Heart left ventricle (tissue), 16 donors: Measurements from ENCODE around the gene ANTKMT. TPM values are rescaled to one million over a fixed set of nuclear protein-coding genes. Genes with fewer than 3 reads are reported as not detected.

Source experiments
- ATAC-seq, 4 donors: fragments of 200-7000 bp; cut with Tn5 transposase; one replicate each; pipeline ENCODE4 v1.9.1; 2020 to 2022; ENCODE audit warnings: moderate library complexity in 4 of 4, mild to moderate bottlenecking in 3 of 4, moderate number of reproducible peaks in 1 of 4
- DNase-seq, 5 donors: peaks; one replicate each; pipeline ENCODE4 v3.0.0-alpha.2; 2020
- H3K27ac ChIP-seq, 12 donors: fragments of 200-600 bp; sonication (generic) in 4 of 12; one replicate each; pipeline versions ENCODE4 v1.5.0 to v1.8.0; 2016 to 2022; ENCODE audit warnings: mild to moderate bottlenecking in 2 of 12
- H3K27me3 ChIP-seq, 9 donors: fragments of 200-600 bp; sonication (generic) in 2 of 9; one replicate each; pipeline versions ENCODE4 v1.5.1 to v1.8.0; 2016 to 2022; ENCODE audit warnings: mild to moderate bottlenecking in 3 of 9
- H3K36me3 ChIP-seq, 9 donors: fragments of 200-600 bp; sonication (generic) in 2 of 9; one replicate each; pipeline versions ENCODE4 v1.5.0 to v1.8.0; 2018 to 2022; ENCODE audit warnings: mild to moderate bottlenecking in 2 of 9
- H3K4me1 ChIP-seq, 12 donors: fragments of 200-600 bp; sonication (generic) in 4 of 12; one replicate each; pipeline versions ENCODE4 v1.5.0 to v1.8.0; 2016 to 2022; ENCODE audit warnings: mild to moderate bottlenecking in 3 of 12
- H3K4me3 ChIP-seq, 12 donors: fragments of 200-600 bp; sonication (generic) in 4 of 12; one replicate each; pipeline versions ENCODE4 v1.5.0 to v1.8.0; 2017 to 2022; ENCODE audit warnings: mild to moderate bottlenecking in 9 of 12, moderate library complexity in 4 of 12
- H3K9me3 ChIP-seq, 12 donors: fragments of 200-600 bp; sonication (generic) in 4 of 12; one replicate each; pipeline versions ENCODE4 v1.5.0 to v1.8.0; 2016 to 2022; ENCODE audit warnings: mild to moderate bottlenecking in 1 of 12
- CTCF ChIP-seq, 12 donors: fragments of 200-600 bp; sonication (generic) in 4 of 12; IDR thresholded peaks; one replicate each; pipeline versions ENCODE4 v1.5.0 to v1.8.0; 2018 to 2022; ENCODE audit warnings: antibody characterized with exemption in 12 of 12, mild to moderate bottlenecking in 5 of 12
- POLR2A ChIP-seq, 2 donors: fragments of 450-650 bp; IDR thresholded peaks; one replicate each; pipeline ENCODE4 v1.6.1; 2017; ENCODE audit warnings: antibody characterized with exemption in 2 of 2, mild to moderate bottlenecking in 2 of 2, moderate library complexity in 2 of 2
- WGBS, 4 donors: extraction: QIAGEN DNeasy Blood & Tissue Kit in 2 of 4; methylation state at CpG; one replicate each; pipeline versions ENCODE4 v1.1.5 to v1.1.7; 2013 to 2018; 5-methylcytosine and 5-hydroxymethylcytosine counted together
- intact Hi-C, 10 donors: fragments of 100-400 bp; cut with DNase I; formaldehyde crosslinking; loops; one replicate each; pipeline versions ENCODE4 v1.11.1 to v1.14.2; 2022
- polyA plus RNA-seq, 2 donors: library from polyadenylated mRNA; stranded (reverse); fragments of 200-250 nt; gene quantifications; one replicate each; pipeline ENCODE4 v1.2.3, GENCODE V29; 2013
- total RNA-seq, 9 donors: library from RNA; depleted of rRNA in 2 of 9; stranded (reverse); fragments of >200 nt in 2 of 9; fragmentation: NEBNext Ultra II Directional in 3 of 9; extraction: Animal tissue kit (Norgen Biotek cat#: 25700) in 3 of 9; gene quantifications; one replicate each; pipeline versions ENCODE4 v1.1.0 to v1.2.4, GENCODE V29; 2016 to 2023
- donor health status: ischemic (EF 13 %, LVEDD 7.1; RV severe dilation, severe dysfunction).
- donor health status: healthy with polysubstance abuse.
- donor health status: DM: no; HTN: yes; CAD: no.
- donor health status: DM: no; HTN: no; CAD: no.
- donor health status: ischemic (EF 25% LVEDD 6.9; RV normal size, moderate dysfunction).
- donor health status: ischemic (EF 25% LVEDD 5.7; RV mildly dilated, moderate dysfunction).
- donor health status: healthy.
- donor health status: DM: yes; HTN: yes; CAD: no.
- donor health status: ischemic (EF 35%, LVEDD 5.7; RV mildly dilated, moderate dysfunction).
- donor health status: nonischemic (EF 11% LVEDD 7.7; RV severe dilation, severe dysfunction).
- donor health status: DM: yes; HTN: yes; CAD: no.
- donor health status: PGD.
- donor health status: ischemic (EF 29% LVEDD 5.4; RV normal size, mild dysfunction).
- donor health status: nonischemic (EF 23%, LVEDD 6.1; RV moderate dilation, normal function).

ANTKMT gene
- total and polyA plus RNA-seq, 11 donors = 22.9 to 48.6 (median 36.0) TPM

GRCh38 chr16:692356-693108, 28.4 kb upstream of the ANTKMT start:
- peaks cover 0 to 54% (median 27%) of the 10 kb centered on the region in 12 donors for H3K4me1 ChIP-seq
- peaks cover 0 to 3% (median 0%) of the 10 kb centered on the region in 9 donors for H3K36me3 ChIP-seq
- H3K9me3 ChIP-seq = no peaks in the 10 kb centered on the region
- 62 to 68% (median 64%) methylated on average over 10 of the region's 10 CpGs for WGBS, 4 donors
- no peak overlapping the region for H3K4me3 ChIP-seq
- TF ChIP-seq CTCF (IDR thresholded peaks at IDR 0.05) (no peak), POLR2A (IDR thresholded peaks at IDR 0.05) (no peak)
- intact Hi-C loops = no loop called here
- peaks cover 11 to 57% (median 45%) of the 10 kb centered on the region in 9 donors for H3K27me3 ChIP-seq
- H3K27ac ChIP-seq = no peak overlapping the region
- DNase-seq (no peak), ATAC-seq (no peak)

- WGBS, 4 donors = 33 to 43% (median 35%) methylated on average over 11 to 22 of the region's 22 CpGs
- H3K4me3 ChIP-seq = no peak overlapping the region
- ATAC-seq = no peak
- H3K36me3 ChIP-seq = no peaks in the 10 kb centered on the region
- TF ChIP-seq POLR2A (IDR thresholded peaks at IDR 0.05) (no peak), CTCF (IDR thresholded peaks at IDR 0.05) (no peak)
- H3K4me1 ChIP-seq = peaks cover 0 to 52% (median 27%) of the 10 kb centered on the region in 12 donors
- H3K27ac ChIP-seq = no peak overlapping the region
- H3K9me3 ChIP-seq = no peaks in the 10 kb centered on the region
- no peak for DNase-seq
- peaks cover 11 to 65% (median 48%) of the 10 kb centered on the region in 9 donors for H3K27me3 ChIP-seq
- intact Hi-C loops = no loop called here
Measured at GRCh38 chr16:693364-693763, 27.6 kb upstream of the ANTKMT start.

GRCh38 chr16:693766-694165, 27.2 kb upstream of the ANTKMT start:
- H3K4me3 ChIP-seq = peak overlapping the region in 2 of 12 donors; percentile 21 to 51
- TF ChIP-seq POLR2A (IDR thresholded peaks at IDR 0.05) (no peak), CTCF (IDR thresholded peaks at IDR 0.05) (no peak)
- ATAC-seq = no peak

GRCh38 chr16:694187-694862, 26.6 kb upstream of the ANTKMT start:
- Histone ChIP-seq H3K4me3 (peak overlapping the region in 4 of 12 donors; percentile 8 to 51 (median 21)), H3K27me3 (peaks cover 11 to 75% (median 51%) of the 10 kb centered on the region in 9 donors), H3K27ac (no peak overlapping the region), H3K36me3 (no peaks in the 10 kb centered on the region), H3K9me3 (no peaks in the 10 kb centered on the region), H3K4me1 (peaks cover 0 to 42% (median 19%) of the 10 kb centered on the region in 12 donors)
- TF ChIP-seq POLR2A (IDR thresholded peaks at IDR 0.05) (no peak), CTCF (IDR thresholded peaks at IDR 0.05) (no peak)
- ATAC-seq (no peak), DNase-seq (no peak)
- intact Hi-C loops = no loop called here
- WGBS, 4 donors = 2 to 3% (median 2%) methylated on average over 8 to 64 of the region's 64 CpGs

More at GRCh38 chr16:693766-694165, 27.2 kb upstream of the ANTKMT start:
- H3K27ac ChIP-seq = no peak overlapping the region
- peaks cover 0 to 48% (median 24%) of the 10 kb centered on the region in 12 donors for H3K4me1 ChIP-seq
- no peaks in the 10 kb centered on the region for H3K36me3 ChIP-seq
- intact Hi-C loops = no loop called here
- H3K27me3 ChIP-seq = peaks cover 11 to 69% (median 50%) of the 10 kb centered on the region in 9 donors
- WGBS, 4 donors = 2 to 4% (median 3%) methylated on average over 13 to 37 of the region's 37 CpGs
- no peaks in the 10 kb centered on the region for H3K9me3 ChIP-seq
- no peak for DNase-seq
